PFSK-1 (cell line): ENCODE data around the gene ACTMAP.

ENCODE experiments used
- POLR2AphosphoS5 ChIP-seq: IDR thresholded peaks from 2 replicates; pipeline ENCODE4 v1.6.1; 2012; ENCODE audit warnings: low read depth, mild to moderate bottlenecking, control low read depth, low read length, moderate library complexity
- REST ChIP-seq, 2 experiments: IDR thresholded peaks; 2 replicates each; pipeline versions ENCODE4 v1.6.1 to v1.8.0; 2011 to 2012; ENCODE audit warnings: low read depth in 2 of 2, low read length in 2 of 2, control low read depth in 1 of 2, inconsistent platforms in 1 of 2, mild to moderate bottlenecking in 1 of 2, moderate library complexity in 1 of 2; ENCODE audit not compliant: insufficient read depth in 1 of 2
- SIN3A ChIP-seq: IDR thresholded peaks from 2 replicates; pipeline ENCODE4 v1.6.1; 2012; ENCODE audit warnings: mild to moderate bottlenecking, low read length, moderate library complexity, borderline replicate concordance; ENCODE audit not compliant: insufficient read depth
- TAF1 ChIP-seq: IDR thresholded peaks from 2 replicates; pipeline ENCODE4 v1.6.1; 2012; ENCODE audit warnings: low read length, control low read depth, borderline replicate concordance; ENCODE audit not compliant: insufficient read depth

GRCh38 chr19:40724315-40724714 lies 26.0 kb downstream of the ACTMAP start:
- TF ChIP-seq SIN3A (no peak), POLR2AphosphoS5 (no peak), REST (IDR thresholded peaks at IDR 0.05; ENCODE audit: insufficient read depth in 1 of 2, low read depth in 2 of 2, low read length in 2 of 2) (no peak), TAF1 (no peak)
